AG10803 (cell line): ENCODE results near the gene NKAIN1.

Source experiments
- DNase-seq: peaks from one replicate; pipeline ENCODE4 v3.0.0; 2010; ENCODE audit warnings: low read depth
- H3K4me3 ChIP-seq: 2 replicates; pipeline ENCODE4 v1.5.1; 2011; ENCODE audit warnings: mild to moderate bottlenecking, low read length, control low read depth
- TF ChIP-seq, protein P1 (sequence below): conservative IDR thresholded peaks from 2 replicates; pipeline ENCODE4 v1.5.1; 2011; ENCODE audit warnings: mild to moderate bottlenecking, low read length, control low read depth, inconsistent platforms

Gene NKAIN1

DNA sequence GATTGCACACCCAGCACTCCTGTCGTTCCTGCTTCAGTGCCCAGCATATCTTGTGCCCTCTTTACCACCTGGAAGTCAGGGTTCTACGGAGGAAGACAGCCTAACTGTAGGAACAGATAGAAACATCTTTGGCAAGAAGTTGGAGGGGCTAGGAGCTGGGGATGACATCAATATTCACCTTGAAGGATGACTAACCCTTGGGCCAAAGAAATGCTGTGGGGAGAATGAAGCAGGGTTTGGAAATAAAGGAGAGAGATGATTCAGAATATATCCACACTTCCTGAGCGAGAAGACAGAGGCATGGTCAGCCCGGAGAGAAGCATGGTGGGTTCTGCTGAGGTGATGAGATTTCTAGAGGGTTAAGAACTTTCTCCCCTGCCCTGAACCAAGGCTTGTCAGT is 4.6 kb upstream of the NKAIN1 start:
- no peak overlapping the region for H3K4me3 ChIP-seq
- TF ChIP-seq, protein P1, sequence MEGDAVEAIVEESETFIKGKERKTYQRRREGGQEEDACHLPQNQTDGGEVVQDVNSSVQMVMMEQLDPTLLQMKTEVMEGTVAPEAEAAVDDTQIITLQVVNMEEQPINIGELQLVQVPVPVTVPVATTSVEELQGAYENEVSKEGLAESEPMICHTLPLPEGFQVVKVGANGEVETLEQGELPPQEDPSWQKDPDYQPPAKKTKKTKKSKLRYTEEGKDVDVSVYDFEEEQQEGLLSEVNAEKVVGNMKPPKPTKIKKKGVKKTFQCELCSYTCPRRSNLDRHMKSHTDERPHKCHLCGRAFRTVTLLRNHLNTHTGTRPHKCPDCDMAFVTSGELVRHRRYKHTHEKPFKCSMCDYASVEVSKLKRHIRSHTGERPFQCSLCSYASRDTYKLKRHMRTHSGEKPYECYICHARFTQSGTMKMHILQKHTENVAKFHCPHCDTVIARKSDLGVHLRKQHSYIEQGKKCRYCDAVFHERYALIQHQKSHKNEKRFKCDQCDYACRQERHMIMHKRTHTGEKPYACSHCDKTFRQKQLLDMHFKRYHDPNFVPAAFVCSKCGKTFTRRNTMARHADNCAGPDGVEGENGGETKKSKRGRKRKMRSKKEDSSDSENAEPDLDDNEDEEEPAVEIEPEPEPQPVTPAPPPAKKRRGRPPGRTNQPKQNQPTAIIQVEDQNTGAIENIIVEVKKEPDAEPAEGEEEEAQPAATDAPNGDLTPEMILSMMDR = no peak
- peak; percentile 17 for DNase-seq

DNA sequence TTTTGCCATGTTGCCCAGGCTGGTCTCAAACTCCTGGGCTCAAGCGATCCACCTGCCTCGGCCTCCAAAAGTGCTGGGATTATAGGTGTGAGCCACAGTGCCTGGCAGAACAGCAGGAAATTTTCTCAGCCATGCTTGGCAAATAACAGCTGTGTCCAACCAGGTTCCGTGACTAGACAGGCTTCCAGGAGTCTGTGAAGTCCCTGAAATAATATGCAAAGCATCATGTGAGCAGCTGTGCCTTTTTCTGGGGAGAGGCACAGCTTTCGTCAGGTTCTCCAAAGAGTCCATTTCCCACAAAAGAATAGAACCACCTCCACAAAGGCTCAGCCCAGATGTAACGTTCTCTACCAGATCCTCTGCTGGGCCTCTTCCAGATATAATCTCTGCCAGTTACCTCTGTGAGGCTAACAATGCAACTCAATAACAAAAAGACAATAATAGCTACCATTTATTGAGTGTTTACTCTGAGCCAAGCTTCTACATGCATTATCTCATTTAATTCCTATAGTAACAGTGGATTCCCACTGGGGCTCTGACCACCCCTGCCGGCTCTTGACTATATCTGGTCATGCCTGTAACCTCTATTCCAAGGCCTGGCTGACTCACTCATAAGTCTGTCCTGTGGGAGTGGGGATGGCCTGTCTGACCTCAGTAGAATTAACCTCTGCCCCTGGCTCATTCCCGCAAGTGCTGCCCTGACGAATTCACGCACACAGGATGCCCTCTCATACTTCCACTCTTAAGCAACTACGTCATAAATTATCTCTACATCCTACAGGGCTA is 4.0 kb upstream of the NKAIN1 start:
- DNase-seq = peak; percentile 13
- no peak overlapping the region for H3K4me3 ChIP-seq
- TF ChIP-seq, protein P1 = no peak

DNA sequence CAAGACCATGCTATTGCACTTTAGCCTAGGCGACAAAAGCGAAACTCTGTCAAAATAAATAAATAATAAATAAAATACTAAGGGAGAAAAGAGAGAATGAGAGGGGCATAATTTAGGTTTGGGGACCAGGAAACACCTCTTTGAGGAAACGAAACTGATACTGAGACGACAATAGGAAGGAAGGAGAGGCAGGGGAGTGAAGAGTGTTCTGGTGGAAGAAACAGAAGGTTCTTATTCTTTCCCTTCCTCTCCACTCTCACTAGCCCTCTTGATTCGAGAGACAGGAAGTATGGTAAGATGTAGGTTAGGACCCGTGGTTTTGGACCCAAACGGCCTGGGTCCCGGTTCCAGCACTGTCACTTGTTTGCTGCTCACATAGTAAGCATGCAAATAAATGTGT is 1.6 kb upstream of the NKAIN1 start:
- H3K4me3 ChIP-seq = no peak overlapping the region
- DNase-seq = no peak

DNA sequence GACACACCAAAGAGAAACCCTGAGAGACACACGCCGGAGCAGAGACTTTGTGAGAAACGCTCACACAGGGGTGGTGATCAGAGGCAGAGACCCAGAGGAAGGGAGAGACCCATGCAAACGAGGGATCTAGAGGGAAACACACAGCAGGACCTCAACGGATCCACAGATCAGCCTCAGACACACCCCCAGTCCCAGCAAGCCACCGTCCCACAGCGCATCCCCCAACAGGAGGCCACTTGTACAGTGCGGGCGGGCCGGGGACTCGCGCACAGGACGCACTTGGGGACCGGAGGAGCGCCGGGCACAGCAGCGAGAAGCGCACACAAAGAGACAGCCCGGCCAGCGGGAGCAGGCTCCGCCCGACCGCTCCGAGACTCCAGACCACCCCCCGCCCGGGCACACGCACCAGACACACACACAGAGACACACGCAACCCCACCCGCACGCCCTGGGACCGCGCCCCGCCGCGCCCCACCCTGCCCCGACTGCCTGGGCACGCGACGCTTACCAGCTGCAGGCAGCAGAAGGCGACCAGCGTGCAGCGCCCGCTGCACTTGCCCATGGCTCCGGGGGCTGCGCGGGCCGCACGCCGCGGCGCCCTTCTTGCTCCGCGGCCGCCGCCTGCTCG is 587 bp downstream of the NKAIN1 start:
- TF ChIP-seq, protein P1 = no peak
- peak overlapping the region; percentile 17 for H3K4me3 ChIP-seq
- peak; percentile 7 for DNase-seq

More for the DNA sequence above, 1.6 kb upstream of the NKAIN1 start:
- TF ChIP-seq, protein P1 = no peak

DNA sequence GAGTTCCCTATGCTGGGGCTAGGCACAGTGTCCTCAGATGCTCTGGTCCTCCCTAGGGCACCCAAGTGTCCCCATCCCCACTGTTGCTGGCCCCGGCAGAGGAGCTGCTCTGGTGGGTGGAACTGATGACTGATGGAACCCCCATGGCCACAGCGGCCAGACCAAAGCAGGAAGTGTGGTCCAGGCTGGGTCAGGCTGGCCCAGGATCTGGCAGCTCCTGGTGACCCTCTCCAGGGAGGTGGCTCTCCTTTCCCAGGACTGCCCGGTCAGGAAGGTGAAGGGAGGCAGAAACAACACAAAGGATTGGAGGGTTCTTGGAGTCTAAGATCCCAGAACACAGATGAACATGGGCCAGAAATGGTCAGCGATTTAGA is 1.1 kb downstream of the NKAIN1 start:
- TF ChIP-seq, protein P1 = no peak
- no peak for DNase-seq
- H3K4me3 ChIP-seq = no peak overlapping the region

DNA sequence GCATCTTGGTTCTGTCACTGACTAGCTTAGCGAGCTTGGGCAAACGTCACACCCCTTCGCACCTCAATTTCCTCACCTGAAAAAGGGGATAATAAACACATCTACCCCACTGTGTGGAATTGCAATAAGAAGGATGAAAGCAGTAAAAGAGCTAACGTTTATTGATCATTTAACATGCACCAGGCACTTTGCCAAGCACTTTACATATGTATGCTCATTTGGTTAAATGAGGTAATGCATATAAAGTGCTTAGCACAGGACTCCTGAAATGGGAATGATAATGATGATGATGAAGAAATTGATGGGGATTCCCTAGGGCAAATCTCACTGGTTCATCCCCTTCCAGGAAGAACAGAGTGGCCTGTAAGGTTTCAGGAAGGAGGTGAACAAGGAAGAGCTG is 4.8 kb downstream of the NKAIN1 start:
- no peak for DNase-seq
- TF ChIP-seq, protein P1 = no peak
- no peak overlapping the region for H3K4me3 ChIP-seq
